HG03460 (cell line): ENCODE measurements around the gene PPP2R2D.
"Not testable (repeated sequence)": the region's sequence is repeated elsewhere in the genome, so short reads cannot be mapped to it uniquely, and the experiment has no call there.

Source experiments
- ATAC-seq: cut with Tn5 transposase; IDR thresholded peaks from one replicate; pipeline ENCODE4 v1.9.1; 2021; ENCODE audit not compliant: unreplicated experiment

The PPP2R2D gene

GRCh38 chr10:131905603-131906268, 4.9 kb downstream of the PPP2R2D start:
- ATAC-seq, result no peak

- ATAC-seq, result no peak
These were observed 5.4 kb downstream of the PPP2R2D start for GRCh38 chr10:131906269-131906639.

- no peak for ATAC-seq
These were observed 6.9 kb downstream of the PPP2R2D start for GRCh38 chr10:131907679-131908078.

GRCh38 chr10:131908151-131908550, 7.3 kb downstream of the PPP2R2D start:
- no peak for ATAC-seq

- no peak for ATAC-seq
These were observed 8.4 kb downstream of the PPP2R2D start for GRCh38 chr10:131909014-131909808.

DNA sequence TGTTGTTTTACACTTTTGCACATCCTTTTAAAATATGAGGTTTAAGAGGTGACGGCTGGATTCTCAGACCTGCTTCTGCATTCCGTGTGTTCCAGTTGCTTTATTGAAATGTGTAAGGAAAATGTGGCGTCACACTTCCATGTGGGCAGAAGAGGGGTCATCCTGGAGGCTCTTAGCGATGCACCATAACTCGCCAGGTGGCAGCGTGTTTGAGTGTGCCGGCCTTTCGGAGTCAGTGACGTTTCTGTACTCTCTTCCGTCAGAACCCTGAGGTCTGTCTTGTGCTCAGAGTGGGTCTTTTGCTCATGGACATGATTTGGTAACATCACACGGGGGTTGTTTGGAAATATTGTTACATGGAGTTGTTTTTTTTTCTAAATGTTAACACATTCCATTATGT, 9.1 kb downstream of the PPP2R2D start:
- ATAC-seq, result no peak

DNA sequence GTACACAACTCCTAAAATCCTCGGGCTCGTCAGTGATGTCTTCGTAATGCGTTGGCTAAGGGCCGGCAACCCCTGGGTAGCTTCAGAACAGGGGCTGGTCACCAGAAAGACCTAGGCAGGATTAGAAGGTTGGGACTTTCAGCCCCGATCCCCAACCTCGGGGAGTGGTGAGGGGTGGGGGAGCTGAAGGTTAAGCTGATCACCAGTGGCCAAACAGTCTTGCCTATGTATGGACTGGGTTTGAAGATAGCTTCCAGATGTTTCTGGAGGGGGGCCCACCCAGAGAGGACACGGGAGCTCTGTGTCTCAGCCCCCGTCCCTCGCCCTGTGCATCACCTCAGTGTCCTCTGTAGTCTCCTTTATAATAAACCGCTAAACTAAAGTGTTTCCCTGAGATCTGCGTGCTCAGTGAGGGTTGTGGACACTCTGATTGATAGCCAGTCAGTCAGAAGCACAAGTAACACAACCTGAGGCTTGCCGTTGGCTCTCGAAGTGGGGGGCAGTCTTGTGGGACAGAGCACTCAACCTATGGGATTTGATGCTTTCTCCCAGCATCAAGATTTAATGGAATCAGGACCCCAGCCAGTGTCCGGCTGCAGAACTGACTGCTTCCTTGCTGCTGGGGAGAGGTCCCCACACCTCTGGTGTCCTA, 10.0 kb downstream of the PPP2R2D start:
- ATAC-seq, result no peak

DNA sequence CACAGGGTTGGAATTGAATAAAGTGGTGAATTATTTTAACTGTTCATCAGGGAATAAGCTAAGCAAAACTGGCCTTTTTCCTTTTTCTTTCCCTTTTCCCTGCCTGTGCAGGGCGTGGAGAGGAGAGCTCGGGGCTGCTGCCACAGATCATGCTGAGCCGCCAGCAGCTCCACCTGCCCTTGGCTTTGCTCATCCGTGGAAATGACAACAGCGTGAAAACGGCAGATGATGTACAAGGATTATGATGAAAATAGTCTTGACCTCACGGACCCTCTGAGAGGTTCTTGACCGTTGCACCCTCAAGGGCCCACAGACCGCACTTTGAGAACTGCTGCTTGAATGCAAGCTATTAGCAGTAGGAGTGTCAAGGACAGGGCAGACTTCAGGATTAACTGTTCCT, 10.6 kb downstream of the PPP2R2D start:
- no peak for ATAC-seq

GRCh38 chr10:131912620-131913019, 11.8 kb downstream of the PPP2R2D start:
- ATAC-seq, result no peak

DNA sequence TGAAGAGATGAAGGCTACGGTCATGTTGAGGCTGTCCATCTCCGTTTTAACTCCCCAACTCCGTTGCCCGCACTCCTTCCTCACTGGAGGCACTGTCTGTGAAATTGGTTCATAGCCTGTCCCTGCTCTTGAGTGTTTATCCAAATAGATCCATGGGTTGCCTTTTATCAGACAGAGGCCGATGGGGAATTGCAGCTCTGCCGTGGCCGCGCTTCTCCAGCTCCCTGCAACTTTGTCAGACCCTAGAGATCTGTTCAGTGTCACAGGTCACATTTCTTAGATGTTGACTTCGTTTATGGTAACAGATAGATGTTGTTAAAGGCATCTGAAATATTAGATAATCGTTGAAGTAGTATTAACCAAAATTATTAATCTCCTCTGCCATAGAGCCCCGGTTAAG, 14.7 kb downstream of the PPP2R2D start:
- no peak for ATAC-seq

- ATAC-seq, result no peak
These were observed 15.4 kb downstream of the PPP2R2D start for GRCh38 chr10:131915990-131916766.

- ATAC-seq, result not testable (repeated sequence)
These were observed 16.0 kb downstream of the PPP2R2D start for GRCh38 chr10:131916767-131917160.

- not testable (repeated sequence) for ATAC-seq
These were observed 16.7 kb downstream of the PPP2R2D start for GRCh38 chr10:131917496-131917895.

DNA sequence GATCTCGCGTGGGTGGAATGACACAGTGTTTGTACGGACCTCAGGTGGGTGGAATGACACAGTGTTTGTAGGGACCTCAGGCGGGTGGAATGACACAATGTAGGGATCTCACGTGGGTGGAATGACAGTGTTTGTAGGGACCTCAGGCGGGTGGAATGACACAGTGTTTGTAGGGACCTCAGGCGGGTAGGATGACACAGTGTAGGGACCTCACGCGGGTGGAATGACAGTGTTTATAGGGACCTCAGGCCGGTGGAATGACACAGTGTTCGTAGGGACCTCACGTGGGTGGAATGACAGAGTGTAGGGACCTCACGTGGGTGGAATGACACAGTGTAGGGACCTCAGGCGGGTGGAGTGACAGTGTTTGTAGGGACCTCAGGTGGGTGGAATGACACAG, 18.7 kb downstream of the PPP2R2D start:
- not testable (repeated sequence) for ATAC-seq

DNA sequence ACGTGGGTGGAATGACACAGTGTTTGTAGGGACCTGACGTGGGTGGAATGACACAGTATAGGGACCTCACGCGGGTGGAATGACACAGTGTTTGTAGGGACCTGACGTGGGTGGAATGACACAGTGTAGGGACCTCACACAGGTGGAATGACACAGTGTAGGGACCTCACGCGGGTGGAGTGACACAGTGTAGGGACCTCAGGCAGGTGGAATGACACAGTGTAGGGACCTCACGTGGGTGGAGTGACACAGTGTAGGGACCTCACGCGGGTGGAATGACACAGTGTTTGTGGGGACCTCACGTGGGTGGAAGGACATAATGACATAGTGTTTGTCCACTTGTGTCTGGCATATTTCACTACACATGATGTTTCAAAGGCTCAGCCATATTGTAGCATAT, 19.3 kb downstream of the PPP2R2D start:
- no peak for ATAC-seq

GRCh38 chr10:131920693-131921092, 19.9 kb downstream of the PPP2R2D start:
- no peak for ATAC-seq

GRCh38 chr10:131921184-131921583, 20.4 kb downstream of the PPP2R2D start:
- ATAC-seq, result no peak

DNA sequence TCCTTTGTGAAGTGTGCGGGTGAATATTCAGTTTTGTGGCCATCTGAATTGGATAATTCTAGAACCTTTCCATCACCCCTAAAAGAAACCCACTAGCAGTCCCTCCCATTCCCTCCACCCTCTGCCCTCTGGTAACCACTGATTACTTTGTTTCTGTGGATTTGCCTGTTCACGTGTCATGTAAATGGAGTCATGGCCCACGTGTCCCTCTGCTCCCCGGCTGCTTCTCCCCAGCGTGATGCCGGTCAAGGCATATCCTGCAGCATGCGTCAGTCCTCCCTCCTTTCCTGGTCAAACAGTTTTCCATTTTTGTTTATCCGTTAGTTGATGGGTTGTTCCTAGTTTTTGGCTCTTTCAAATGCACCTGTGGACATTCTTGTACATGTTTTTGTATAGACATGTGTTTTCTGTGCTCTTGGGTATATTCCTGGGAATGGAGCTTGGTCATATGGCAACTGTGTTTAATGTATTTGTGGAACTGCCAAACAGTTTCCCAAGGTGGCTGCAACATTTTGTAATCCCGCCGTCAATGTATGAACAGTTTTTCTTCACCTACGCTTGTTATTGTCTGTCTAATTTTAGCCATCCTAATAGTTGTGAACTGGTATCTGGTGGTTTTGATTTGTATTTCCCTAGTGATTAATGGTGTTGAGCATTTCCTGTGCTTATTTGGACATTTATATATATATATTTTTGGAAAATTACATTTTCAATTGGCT, 22.4 kb downstream of the PPP2R2D start:
- ATAC-seq, result no peak

DNA sequence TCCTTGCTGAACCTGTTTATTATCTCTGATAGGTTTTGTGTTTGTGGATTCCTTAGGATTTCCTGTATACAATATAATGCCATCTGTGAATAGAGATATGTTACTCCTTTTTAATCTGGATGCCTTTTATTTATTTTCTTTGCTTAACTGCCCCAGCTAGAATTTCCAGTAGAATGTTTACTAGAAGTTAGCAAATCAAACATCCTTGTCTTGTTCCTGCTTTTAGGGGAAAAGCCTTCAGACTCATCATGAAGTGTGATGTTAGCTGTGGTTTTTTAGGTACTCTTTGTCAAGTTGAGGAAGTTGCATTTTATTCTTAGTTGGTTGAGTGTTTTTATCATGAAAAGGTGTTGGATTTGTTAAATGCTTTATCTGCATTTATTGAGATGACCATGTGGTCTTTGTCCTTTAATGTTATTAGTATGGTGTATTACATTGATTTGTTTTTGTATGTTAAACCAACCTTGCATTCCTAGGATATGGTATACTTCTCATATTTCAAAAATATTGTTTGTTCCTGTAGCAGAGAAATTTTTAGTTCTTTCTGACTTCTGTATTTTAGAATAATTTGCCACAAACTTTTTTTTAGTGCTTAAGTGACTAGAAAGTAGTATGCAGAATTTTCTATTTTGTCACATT, 24.3 kb downstream of the PPP2R2D start:
- no peak for ATAC-seq

DNA sequence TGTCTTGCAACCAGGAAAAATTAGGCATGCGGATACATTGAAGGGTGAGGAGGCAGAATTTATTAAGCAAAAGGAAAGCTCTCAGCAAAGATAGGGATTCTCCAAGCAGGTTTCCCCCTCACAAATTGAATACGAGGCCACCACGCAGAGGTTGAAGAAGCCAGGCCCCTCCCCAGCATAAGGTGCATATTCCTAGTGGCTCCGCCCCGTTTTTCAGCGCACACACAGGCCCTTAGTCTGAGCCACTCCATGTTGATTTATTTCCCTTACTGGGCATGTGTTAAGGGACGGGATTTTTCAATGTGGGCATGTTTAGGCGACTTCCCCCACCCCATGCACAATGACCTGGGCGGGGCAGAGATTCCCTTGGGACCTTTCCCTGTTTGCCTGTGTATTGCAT, 24.9 kb downstream of the PPP2R2D start:
- ATAC-seq, result no peak
